ENCODE measurements around the gene NXN.

NXN gene

GRCh38 chr17:979539-980405, at the start of gene NXN:
NXN (minus strand) TSS chr17:979776.
- peak; percentile 83 for DNase-seq (ENCODE audit: low read depth)

GRCh38 chr17:1027044-1027443, 47.5 kb upstream of the NXN start:
- no peak for DNase-seq (ENCODE audit: low read depth)

- DNase-seq (ENCODE audit: low read depth): no peak
Measured at GRCh38 chr17:1026599-1026975, 47.0 kb upstream of the NXN start.

GRCh38 chr17:1025733-1026598, 46.4 kb upstream of the NXN start:
- DNase-seq (ENCODE audit: low read depth): no peak

DNA sequence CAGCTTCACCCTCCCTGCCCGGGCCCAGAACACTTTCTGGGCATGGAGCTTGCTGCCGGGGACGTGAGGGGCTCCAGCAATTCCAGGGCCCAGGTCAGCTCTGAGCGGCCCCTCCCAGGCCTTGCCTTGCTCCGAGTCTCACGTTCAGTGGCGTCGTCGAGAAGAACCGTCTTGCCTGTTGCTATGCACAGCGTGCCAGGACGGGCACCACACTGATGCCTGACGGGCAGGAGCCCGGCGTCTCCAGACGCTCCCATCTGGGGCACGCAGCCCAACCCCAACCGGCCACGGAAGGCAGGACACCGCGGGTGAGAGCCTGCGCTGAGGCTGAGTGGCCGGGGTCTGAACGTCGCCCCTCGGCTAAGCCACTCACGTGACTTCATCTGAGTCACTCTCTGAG, 44.5 kb upstream of the NXN start:
- no peak for DNase-seq (ENCODE audit: low read depth)

DNA sequence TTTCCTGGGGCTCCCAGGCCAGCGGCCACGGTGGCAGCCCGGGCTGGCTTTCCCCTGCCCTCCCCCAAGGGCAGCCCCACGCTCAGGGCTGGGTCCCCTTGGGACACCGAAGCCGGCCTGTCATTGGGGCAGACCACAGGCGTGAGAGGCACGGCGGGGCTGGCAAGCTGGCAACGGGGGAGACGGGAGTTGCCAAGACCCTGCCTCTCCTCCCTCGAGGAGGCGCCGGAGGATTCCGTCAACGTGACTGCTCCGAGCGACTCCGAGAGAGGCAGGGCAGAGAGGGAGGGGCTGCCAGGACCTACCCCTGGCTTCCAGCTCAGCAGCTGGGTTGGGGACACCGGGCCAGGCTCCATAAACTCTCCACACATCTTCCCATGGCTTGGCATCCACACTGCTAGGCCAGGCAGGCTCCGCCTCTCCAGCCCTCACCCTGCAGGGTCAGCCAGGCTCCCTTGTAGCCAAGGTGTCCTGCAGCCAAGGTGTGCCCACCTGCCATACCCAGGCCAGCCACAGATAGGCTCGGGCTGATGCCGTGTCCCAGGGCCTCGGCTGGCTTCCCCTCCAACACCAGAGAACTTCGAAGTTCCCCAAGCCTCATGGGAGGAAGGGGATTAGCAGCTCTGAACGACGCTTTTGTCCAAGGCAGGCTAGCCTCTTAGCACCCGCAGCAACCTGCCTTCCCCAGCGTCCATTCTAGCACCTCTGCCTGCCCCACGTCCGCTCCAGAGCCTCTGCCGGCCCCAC, 42.9 kb upstream of the NXN start:
- no peak for DNase-seq (ENCODE audit: low read depth)

- DNase-seq (ENCODE audit: low read depth): no peak
Measured at GRCh38 chr17:1021147-1021546, 41.6 kb upstream of the NXN start.

- no peak for DNase-seq (ENCODE audit: low read depth)
Measured at GRCh38 chr17:1019451-1019850, 39.9 kb upstream of the NXN start.

DNA sequence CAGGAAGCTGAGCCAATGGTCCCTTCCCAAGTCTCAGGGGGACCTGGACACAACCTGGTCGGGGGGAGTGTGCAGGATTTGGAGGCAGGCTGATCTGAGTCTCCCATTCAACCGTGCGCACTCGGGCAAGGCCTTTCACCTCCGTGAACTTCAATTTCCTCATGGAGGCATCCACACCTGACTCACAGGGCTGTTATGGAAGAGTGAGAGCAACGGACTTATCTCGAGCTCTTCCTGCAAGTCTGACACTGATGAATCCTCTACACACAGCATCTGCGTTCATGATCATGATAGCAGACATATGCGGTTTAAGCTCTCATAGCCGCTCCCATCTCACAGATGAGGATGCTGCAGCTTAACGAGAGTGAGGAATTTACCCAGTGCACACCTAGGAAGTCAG, 39.0 kb upstream of the NXN start:
- no peak for DNase-seq (ENCODE audit: low read depth)

- no peak for DNase-seq (ENCODE audit: low read depth)
Measured at GRCh38 chr17:1013729-1014090, 34.1 kb upstream of the NXN start.

DNA sequence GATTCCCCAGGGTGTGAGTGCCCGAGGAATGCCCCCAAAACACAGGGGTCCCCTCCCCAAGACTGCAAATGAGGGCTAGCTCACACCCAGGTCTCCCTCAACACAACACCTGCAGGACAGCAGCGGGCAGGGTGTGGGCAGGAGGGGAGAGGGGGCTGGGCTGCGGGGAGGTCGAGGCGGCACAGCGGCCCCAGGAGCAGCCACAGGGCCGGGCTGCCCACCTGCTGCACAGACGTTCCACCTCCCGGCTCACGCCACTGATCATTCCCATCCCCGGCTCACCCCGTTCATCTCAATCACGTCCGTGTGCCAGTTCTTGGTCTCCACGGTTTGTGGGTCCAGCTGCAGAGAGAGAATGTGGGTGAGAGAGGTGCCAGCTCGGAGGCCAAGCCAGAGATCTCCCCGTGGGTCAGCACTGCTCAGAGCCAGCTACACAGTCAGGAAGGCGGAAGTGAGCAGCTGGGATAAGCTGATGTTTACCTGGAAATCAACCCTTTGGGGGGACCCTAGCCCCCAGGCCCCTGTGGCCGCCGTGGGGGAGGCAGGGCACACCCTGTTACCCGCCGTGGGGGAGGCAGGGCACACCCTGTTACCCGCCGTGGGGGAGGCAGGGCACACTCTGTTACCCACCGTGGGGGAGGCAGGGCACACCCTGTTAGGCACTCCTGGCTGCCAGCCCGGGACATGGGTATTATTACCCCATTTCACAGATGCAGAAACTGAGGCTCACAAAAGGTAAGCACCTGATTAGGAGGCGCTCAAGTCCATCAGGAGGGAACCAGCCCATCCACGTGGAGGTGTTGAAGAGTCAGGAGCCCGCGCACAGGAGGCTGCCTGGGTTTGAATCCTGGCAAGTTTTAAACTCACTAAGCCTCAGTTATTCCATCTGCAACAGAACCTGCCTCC, 33.5 kb upstream of the NXN start:
- no peak for DNase-seq (ENCODE audit: low read depth)

GRCh38 chr17:1011760-1012735, 32.5 kb upstream of the NXN start:
- DNase-seq (ENCODE audit: low read depth): no peak

DNA sequence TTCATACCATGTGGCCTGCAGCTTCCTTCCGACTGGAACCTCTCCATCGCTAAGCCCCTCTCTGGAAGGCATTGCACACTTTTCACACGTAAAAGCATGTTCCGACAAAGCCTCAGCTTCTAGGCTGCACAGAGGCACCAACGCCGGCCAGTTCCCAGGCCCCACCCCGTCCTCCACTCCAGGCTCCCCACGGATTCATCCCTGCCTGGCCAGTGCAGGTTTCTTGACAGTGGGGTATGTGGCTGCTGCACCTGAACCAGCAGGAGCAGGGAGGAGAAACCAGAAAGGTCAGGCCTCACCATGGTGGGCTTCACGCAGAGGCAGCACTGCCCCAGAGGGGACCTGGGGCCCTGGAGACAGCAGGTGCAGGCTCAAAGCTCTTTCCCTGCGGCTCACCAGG, 31.6 kb upstream of the NXN start:
- DNase-seq (ENCODE audit: low read depth): no peak

DNA sequence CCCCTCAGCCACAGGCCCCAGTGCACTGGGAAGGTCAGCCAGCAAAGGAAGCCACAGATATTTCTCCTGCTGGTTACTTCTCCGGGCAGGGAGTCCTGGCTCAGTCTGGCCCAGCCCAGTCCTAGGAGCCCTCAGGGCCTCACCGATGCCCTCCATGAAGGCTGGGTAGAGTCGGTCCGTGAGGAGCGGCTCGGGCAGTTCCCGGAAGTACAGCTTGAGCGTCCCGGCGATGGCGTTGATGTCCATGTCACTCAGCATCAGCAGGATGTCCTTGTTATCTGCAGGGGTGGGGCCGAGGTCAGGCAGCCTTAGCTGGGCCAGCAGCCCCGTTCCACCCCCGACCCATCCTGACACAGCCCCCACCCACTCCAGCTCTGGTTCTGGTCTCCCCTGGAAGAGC, 31.0 kb upstream of the NXN start:
- DNase-seq (ENCODE audit: low read depth): no peak

DNA sequence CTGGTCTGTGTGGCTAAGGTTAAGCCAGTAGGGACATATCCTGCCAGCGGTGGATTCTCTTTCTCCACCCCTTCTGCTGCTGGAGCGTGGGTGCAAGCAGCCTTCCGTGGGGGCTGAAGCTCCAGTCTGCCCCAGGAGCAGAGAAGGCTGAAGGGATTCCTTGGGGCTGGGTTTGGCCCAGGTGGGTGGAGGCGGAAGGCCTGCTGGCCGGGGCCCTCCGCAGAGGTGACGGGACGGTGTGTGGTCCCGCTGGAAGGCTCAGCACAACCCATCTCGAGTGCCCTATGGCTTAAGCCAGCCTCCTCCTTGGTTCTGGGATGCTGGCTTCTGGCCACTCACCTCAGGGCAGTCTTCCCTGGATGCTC, 30.5 kb upstream of the NXN start:
- DNase-seq (ENCODE audit: low read depth): no peak

DNA sequence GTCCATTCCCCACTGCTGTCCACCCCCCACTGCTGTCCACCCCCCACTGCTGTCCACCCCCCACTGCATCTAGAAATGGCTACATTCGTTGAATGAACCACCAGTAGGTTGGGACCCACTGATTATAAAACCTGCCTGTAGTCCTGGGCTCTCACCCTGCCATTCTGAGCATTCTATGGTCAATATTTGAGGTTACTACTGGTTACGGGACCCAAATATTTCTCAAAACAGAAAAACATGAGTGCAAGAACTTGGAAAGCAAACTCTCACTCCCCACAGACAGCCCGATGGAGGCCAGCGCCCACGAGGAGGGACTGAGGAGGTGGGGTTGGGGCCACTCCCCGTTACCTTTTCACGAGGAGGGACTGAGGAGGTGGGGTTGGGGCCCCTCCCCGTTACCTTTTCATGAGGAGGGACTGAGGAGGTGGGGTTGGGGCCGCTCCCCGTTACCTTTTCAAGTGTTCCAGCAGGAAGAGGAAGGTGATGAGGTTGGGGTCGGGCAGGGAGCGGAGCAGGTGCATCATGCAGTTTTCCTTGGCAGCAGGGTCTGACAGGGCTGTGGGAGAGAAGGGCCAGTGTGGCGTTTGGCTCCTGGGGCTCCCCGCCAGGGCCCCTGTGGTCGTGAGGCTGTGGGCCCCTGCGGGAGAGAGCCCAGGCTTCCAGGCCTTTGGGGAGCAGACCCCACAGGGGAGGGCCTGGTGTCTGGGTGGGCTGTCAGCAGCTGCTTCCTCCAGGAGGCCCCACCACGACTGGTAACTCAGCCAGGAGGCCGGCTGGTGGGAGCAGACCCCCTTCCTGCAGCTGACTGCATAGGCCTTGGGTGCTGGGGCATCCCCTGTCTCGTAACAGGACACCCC, 29.9 kb upstream of the NXN start:
- DNase-seq (ENCODE audit: low read depth): no peak

- DNase-seq (ENCODE audit: low read depth): no peak
Measured at GRCh38 chr17:1008008-1008761, 28.6 kb upstream of the NXN start.

DNA sequence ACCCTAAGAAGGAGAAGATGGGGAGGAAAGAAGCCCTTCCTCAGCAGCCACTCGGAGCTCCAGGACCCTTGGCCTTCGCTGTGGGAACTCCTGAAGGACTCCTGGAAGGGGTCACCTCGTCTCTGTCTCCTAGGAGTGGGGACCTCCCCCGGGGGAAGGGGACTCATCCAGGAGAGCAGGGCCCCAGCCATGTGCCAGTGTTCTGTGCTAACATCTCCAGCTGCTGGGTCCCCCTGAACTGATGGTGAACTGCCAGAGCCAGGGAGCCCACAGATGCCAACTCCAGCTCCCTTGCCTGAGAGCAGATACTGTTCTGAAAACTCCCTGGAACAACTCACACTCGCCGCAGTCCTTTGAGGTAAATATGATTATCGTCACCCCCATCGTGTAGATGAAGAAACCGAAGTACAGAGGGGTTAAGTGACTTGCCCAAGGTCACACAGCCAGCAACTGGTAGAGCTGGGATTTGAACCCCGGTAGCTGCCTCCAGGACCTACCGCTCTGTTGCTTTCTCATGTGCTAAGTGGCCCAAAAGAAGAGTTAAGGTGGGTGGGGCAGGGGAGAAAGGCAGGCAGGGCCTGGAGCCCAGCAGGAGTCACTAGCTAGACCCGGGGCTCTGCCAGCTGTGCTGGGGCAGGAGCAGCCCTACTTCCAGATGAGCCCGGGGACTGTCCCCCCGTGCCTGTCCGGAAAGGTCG, 27.9 kb upstream of the NXN start:
- DNase-seq (ENCODE audit: low read depth): no peak
